Activated CD4-positive, alpha-beta T cell treated with anti-CD3 and anti-CD28 coated beads, Interleukin-2, Interleukin-4, amounts not matched to agents 100 ng/mL and 50 ng/mL, durations not matched to agents 16 hours and 8 hours (primary cell): ENCODE results near the gene ECD.

Source experiments
- DNase-seq: peaks from one replicate; pipeline ENCODE4 v3.0.0-alpha.2; 2020; ENCODE audit warnings: low spot score

ECD gene

GRCh38 chr10:73167783-73168464 lies at the start of gene ECD, which contains the start of gene FAM149B1:
TSS of gene ECD (minus strand) at chr10:73168008. CDS start at chr10:73163937, 4,071 bp downstream.
TSS of gene FAM149B1 (plus strand) at chr10:73168119. CDS start at chr10:73168340, 221 bp downstream.
- DNase-seq = peak; percentile 93

GRCh38 chr10:73215749-73216148 lies 47.9 kb upstream of the ECD start:
- DNase-seq = no peak

GRCh38 chr10:73211106-73211811 lies 43.5 kb upstream of the ECD start:
- DNase-seq = no peak

- no peak for DNase-seq
Measured at GRCh38 chr10:73210395-73211105, 42.7 kb upstream of the ECD start.

- no peak for DNase-seq
Measured at GRCh38 chr10:73209705-73210104, 41.9 kb upstream of the ECD start.

GRCh38 chr10:73207883-73208282 lies 40.1 kb upstream of the ECD start:
- no peak for DNase-seq

- DNase-seq = no peak
Measured at GRCh38 chr10:73206385-73206784, 38.6 kb upstream of the ECD start.

- DNase-seq = no peak
Measured at GRCh38 chr10:73205890-73206289, 38.1 kb upstream of the ECD start.

- no peak for DNase-seq
Measured at GRCh38 chr10:73205081-73205480, 37.3 kb upstream of the ECD start.

GRCh38 chr10:73190188-73190587 lies 22.4 kb upstream of the ECD start:
- no peak for DNase-seq

GRCh38 chr10:73186266-73186665 lies 18.5 kb upstream of the ECD start:
- no peak for DNase-seq

GRCh38 chr10:73183667-73184281 lies 16.0 kb upstream of the ECD start:
- no peak for DNase-seq

- no peak for DNase-seq
Measured at GRCh38 chr10:73182568-73182967, 14.8 kb upstream of the ECD start.

- DNase-seq = no peak
Measured at GRCh38 chr10:73174148-73174925, 6.5 kb upstream of the ECD start.

- no peak for DNase-seq
Measured at GRCh38 chr10:73172867-73173266, 5.1 kb upstream of the ECD start.

GRCh38 chr10:73169320-73169719 lies 1.5 kb upstream of the ECD start:
- DNase-seq = no peak

- DNase-seq = no peak
Measured at GRCh38 chr10:73168465-73168803, 626 bp upstream of the ECD start.

- DNase-seq = peak; percentile 3
Measured at GRCh38 chr10:73167458-73167782, 388 bp downstream of the ECD start.

GRCh38 chr10:73166972-73167371 lies 836 bp downstream of the ECD start:
- no peak for DNase-seq

- no peak for DNase-seq
Measured at GRCh38 chr10:73163096-73163495, 4.7 kb downstream of the ECD start.

- no peak for DNase-seq
Measured at GRCh38 chr10:73161662-73162061, 6.1 kb downstream of the ECD start.

- DNase-seq = no peak
Measured at GRCh38 chr10:73161079-73161478, 6.7 kb downstream of the ECD start.
